Spleen (tissue), 13 donors: Measurements from ENCODE around the gene CFAP44. TPM values are rescaled to one million over a fixed set of nuclear protein-coding genes. Genes with fewer than 3 reads are reported as not detected.
A peak's percentile ranks its signal among the peaks of the same experiment; 100 is the strongest.

Experiments used
- DNase-seq: peaks from one replicate; pipeline ENCODE4 v3.0.0-alpha.2; 2020
- H3K27ac ChIP-seq, 8 donors: fragments of 200-600 bp; sonication (generic) in 7 of 8; 1 replicate in 4 of 8; 2 replicates in 4 of 8; pipeline versions ENCODE4 v1.5.0 to v1.8.0; 2016 to 2021; ENCODE audit warnings: inconsistent platforms in 4 of 8, mild to moderate bottlenecking in 4 of 8, moderate library complexity in 1 of 8
- H3K27me3 ChIP-seq, 7 donors: fragments of 200-600 bp; sonication (generic) in 6 of 7; replicated peaks in 1 of 7; 1 replicate in 4 of 7; 2 replicates in 3 of 7; pipeline versions ENCODE4 v1.5.0 to v1.8.0; 2016 to 2021; ENCODE audit warnings: inconsistent platforms in 3 of 7, mild to moderate bottlenecking in 1 of 7
- H3K36me3 ChIP-seq, 6 donors: fragments of 200-600 bp; sonication (generic) in 5 of 6; 1 replicate in 4 of 6; 2 replicates in 2 of 6; pipeline versions ENCODE4 v1.5.0 to v1.8.0; 2016 to 2021; ENCODE audit warnings: inconsistent platforms in 2 of 6
- H3K4me1 ChIP-seq, 6 donors: fragments of 200-600 bp; sonication (generic) in 5 of 6; 1 replicate in 3 of 6; 2 replicates in 3 of 6; pipeline versions ENCODE4 v1.5.0 to v1.8.0; 2016 to 2021; ENCODE audit warnings: inconsistent platforms in 3 of 6
- H3K4me3 ChIP-seq, 8 donors: fragments of 200-600 bp; sonication (generic) in 7 of 8; 1 replicate in 4 of 8; 2 replicates in 4 of 8; pipeline versions ENCODE4 v1.5.0 to v1.8.0; 2016 to 2021; ENCODE audit warnings: inconsistent platforms in 4 of 8, mild to moderate bottlenecking in 4 of 8, moderate library complexity in 2 of 8
- H3K9me3 ChIP-seq, 8 donors: fragments of 200-600 bp; sonication (generic) in 7 of 8; 1 replicate in 4 of 8; 2 replicates in 4 of 8; pipeline versions ENCODE4 v1.5.0 to v1.8.0; 2016 to 2021; ENCODE audit warnings: inconsistent platforms in 4 of 8
- POLR2A ChIP-seq, 3 donors: fragments of 450-650 bp; IDR thresholded peaks; one replicate each; pipeline ENCODE4 v1.5.1; 2017; ENCODE audit warnings: antibody characterized with exemption in 3 of 3, mild to moderate bottlenecking in 1 of 3
- POLR2AphosphoS5 ChIP-seq, 3 donors: sonication (generic); formaldehyde crosslinking; IDR thresholded peaks; one replicate each; pipeline ENCODE4 v1.5.1; 2017; ENCODE audit warnings: antibody characterized with exemption in 3 of 3
- WGBS, 5 donors: extraction: QIAGEN DNeasy Blood & Tissue Kit in 3 of 5; methylation state at CpG; one replicate each; pipeline versions ENCODE4 v1.1.5 to v1.1.7; 2013 to 2018; 5-methylcytosine and 5-hydroxymethylcytosine counted together
- intact Hi-C: fragments of 100-400 bp; cut with DNase I; formaldehyde crosslinking; loops from one replicate; pipeline ENCODE4 v1.15.0; 2023; ENCODE audit warnings: low total_unique reads
- long read RNA-seq, 2 donors: transcript quantifications; one replicate each; lab custom pipeline, GENCODE V29; 2026
- polyA plus RNA-seq, 3 donors: library from polyadenylated mRNA; stranded (reverse); fragments of 200-250 nt; gene quantifications; one replicate each; pipeline ENCODE4 v1.2.1, GENCODE V29; 2013
- total RNA-seq, 7 donors: library from RNA; depleted of rRNA in 3 of 7; stranded (reverse); fragments of >200 nt in 3 of 7; fragmentation: NEBNext Ultra II Directional in 4 of 7; extraction: Animal tissue kit (Norgen Biotek cat#: 25700) in 4 of 7; gene quantifications; one replicate each; pipeline versions ENCODE4 v1.1.0 to v1.2.1, GENCODE V29; 2016 to 2021
- TF ChIP-seq, protein P1 (sequence below), 11 experiments: fragments of 200-600 bp in 7 of 11; fragments of 450-650 bp in 4 of 11; sonication (generic) in 4 of 11; IDR thresholded peaks in 8 of 11; conservative IDR thresholded peaks in 3 of 11; 1 replicate in 7 of 11; 2 replicates in 4 of 11; pipeline versions ENCODE4 v1.4.0 to v1.8.0; 2016 to 2021; ENCODE audit warnings: antibody characterized with exemption in 11 of 11, inconsistent platforms in 4 of 11, mild to moderate bottlenecking in 1 of 11
- donor health status: healthy with polysubstance abuse.
- donor health status: DM: no; HTN: no; CAD: no; lungs with moderate emphysema.
- donor health status: DM: no; HTN: no; CAD: no.
- donor health status: Bipolar disorder and iron deficiency.
- donor health status: healthy.
- donor health status: DM: no; HTN: no; CAD: no.
- donor health status: DM: yes; HTN: yes; CAD: no.

CFAP44 gene, protein sequence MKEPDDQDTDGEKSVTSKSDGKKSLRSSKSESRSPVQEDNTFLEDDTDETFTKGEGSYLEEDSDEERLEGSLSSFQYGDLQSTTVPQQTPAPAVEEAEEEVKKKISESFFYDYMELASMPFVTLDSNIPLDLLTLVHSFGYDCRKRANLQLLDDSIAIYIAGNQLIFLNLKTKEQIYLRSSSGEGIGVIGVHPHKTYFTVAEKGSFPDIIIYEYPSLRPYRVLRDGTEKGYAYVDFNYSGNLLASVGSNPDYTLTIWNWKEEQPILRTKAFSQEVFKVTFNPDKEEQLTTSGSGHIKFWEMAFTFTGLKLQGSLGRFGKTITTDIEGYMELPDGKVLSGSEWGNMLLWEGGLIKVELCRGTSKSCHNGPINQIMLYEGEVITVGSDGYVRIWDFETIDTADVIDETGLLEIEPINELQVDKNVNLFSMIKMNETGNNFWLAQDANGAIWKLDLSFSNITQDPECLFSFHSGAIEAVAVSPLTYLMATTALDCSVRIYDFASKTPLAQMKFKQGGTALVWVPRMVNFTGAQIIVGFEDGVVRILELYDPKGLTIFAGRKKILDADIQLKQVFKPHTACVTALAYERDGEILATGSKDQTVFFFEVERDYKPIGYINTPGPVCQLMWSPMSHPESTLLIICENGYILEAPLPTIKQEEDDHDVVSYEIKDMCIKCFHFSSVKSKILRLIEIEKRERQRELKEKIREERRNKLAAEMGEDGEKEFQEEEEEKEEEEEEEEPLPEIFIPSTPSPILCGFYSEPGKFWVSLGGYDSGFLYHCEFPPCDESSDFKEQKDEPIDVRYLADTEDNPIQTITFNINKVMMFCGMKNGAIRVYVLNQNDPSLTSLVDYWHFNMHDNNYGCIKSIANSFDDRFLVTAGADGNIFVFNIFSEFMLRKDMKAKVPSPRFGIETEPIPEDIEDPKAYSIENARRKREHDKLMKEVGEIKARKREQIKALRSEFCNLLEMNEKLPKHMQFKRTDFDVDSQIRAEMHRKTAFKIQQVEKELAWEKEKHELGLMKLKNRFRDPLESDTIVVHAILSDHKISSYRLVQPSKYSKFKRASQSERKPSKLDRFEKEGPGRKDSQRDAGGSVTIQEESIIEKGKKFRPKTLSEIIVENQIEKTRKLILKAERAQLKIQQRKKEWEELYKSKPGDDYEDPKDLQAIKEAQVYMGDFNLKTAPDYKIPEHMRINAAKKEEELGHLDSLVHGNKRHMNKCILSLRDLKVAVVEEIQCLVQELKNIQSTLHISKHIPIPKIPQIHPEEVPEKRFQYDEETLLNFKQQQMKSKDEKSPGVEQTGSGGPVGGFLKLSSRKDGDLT (N-terminal part only)
- total RNA-seq (10 to 100 TPM in 3 of 7 donors, 1 to 10 TPM in 4; 3.8 to 19.6 (median 9.3) TPM), polyA plus RNA-seq (1 to 10 TPM; 4.2 to 6.1 (median 4.8) TPM)
- long read RNA-seq, donor 1: 0 reads
- long read RNA-seq, donor 2: 0 reads

DNA sequence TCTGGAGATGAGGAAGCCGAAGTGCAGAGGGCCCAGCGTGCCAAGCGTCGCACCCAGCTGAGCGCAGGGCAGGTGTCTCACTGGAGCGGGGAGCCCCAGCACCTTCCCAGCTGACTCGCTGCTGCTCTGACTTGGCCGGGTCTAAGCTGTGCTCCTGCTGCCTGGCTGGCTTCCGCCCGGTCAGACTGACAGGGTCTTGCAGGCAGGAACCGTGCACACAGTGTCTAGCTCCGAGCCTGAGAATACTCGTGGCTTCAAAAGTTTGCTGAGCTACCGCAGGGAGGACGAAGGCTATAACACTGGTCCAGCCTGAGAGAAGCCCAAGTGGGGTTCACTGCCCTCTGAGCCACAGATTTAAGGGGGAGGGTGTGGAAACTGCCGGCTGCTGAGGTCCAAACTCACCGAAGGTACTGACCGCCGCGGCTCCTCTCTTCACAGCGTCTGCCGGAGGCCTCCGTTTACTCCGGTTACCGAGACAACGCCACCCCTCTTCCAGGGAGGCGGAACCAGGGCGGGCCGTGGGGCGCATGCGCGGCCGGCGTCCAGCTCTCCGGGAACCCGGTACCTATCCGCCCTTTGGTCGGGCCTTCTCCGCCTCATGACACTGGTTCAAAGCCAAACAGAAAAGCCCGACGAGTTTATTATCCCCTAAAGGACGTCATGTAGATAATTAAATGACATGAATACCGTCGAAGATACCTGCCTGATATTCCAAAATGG lies at the start of gene CFAP44:
Gene CFAP44 (minus strand): TSS at position 443 of the 720 bp plus-strand sequence. CDS start 7,829 bp downstream, outside the sequence.
- 46 to 80% (median 59%) methylated on average over 19 to 44 of the region's 44 CpGs for WGBS, 5 donors
- Histone ChIP-seq H3K36me3 (peaks cover 0 to 41% (median under 1%) of the 10 kb centered on the region in 6 donors), H3K27ac (no peak within 1 kb of the TSS), H3K4me1 (peaks cover 0 to 4% (median 0%) of the 10 kb centered on the region in 6 donors), H3K4me3 (peak within 1 kb of the TSS in 7 of 8 donors; percentile 12 to 64 (median 23)), H3K27me3 (no peaks in the 10 kb centered on the region), H3K9me3 (no peaks in the 10 kb centered on the region)
- TF ChIP-seq, protein P1, sequence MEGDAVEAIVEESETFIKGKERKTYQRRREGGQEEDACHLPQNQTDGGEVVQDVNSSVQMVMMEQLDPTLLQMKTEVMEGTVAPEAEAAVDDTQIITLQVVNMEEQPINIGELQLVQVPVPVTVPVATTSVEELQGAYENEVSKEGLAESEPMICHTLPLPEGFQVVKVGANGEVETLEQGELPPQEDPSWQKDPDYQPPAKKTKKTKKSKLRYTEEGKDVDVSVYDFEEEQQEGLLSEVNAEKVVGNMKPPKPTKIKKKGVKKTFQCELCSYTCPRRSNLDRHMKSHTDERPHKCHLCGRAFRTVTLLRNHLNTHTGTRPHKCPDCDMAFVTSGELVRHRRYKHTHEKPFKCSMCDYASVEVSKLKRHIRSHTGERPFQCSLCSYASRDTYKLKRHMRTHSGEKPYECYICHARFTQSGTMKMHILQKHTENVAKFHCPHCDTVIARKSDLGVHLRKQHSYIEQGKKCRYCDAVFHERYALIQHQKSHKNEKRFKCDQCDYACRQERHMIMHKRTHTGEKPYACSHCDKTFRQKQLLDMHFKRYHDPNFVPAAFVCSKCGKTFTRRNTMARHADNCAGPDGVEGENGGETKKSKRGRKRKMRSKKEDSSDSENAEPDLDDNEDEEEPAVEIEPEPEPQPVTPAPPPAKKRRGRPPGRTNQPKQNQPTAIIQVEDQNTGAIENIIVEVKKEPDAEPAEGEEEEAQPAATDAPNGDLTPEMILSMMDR (IDR thresholded peaks at IDR 0.05 in 8 of 11, conservative IDR thresholded peaks at IDR 0.05 in 3 of 11): no peak
- peak; percentile 18 to 59 (median 59) for TF ChIP-seq POLR2AphosphoS5 (IDR thresholded peaks at IDR 0.05)
- DNase-seq: peak; percentile 86
- intact Hi-C loops: no loop called here

- TF ChIP-seq POLR2AphosphoS5 (IDR thresholded peaks at IDR 0.05) (no peak), POLR2A (IDR thresholded peaks at IDR 0.05) (no peak)
- TF ChIP-seq, protein P1 (IDR thresholded peaks at IDR 0.05 in 8 of 11, conservative IDR thresholded peaks at IDR 0.05 in 3 of 11): no peak
- H3K36me3 ChIP-seq: peaks cover 0 to 39% (median 5%) of the 10 kb centered on the region in 6 donors
- WGBS, 5 donors: 83 to 91% (median 87%) methylated on average over 8 of the region's 8 CpGs
- no peaks in the 10 kb centered on the region for H3K27me3 ChIP-seq
- peaks cover 0 to 9% (median 1%) of the 10 kb centered on the region in 8 donors for H3K9me3 ChIP-seq
- no peak for DNase-seq
- H3K4me1 ChIP-seq: no peaks in the 10 kb centered on the region
- H3K27ac ChIP-seq: peak overlapping the region in 2 of 8 donors; percentile 16 to 26
- no peak overlapping the region for H3K4me3 ChIP-seq
- intact Hi-C loops: no loop called here
These were observed 43.9 kb upstream of the CFAP44 start for GRCh38 chr3:113485161-113485609.

DNA sequence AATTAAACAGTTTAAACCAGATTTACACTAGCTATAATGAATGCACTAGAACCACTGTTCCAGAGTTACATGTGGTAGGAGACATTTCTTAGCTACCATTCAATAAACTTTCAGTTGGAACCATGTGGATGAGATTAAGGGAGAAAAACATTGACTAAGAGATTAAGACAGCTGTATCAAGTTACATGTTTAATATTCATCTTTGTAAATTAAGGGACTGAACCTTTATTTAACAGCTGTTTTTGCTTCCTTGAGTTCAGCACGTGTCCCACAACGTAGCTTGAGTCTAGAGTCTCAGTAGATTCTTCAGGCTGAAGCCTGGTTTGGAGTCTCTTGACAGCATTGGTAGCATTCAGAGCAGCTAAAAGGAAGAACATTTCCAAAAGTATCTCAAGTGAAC lies 27.2 kb upstream of the CFAP44 start:
- no peaks in the 10 kb centered on the region for H3K4me1 ChIP-seq
- H3K4me3 ChIP-seq: no peak overlapping the region
- TF ChIP-seq POLR2AphosphoS5 (IDR thresholded peaks at IDR 0.05) (no peak), POLR2A (IDR thresholded peaks at IDR 0.05) (no peak)
- TF ChIP-seq, protein P1 (IDR thresholded peaks at IDR 0.05 in 8 of 11, conservative IDR thresholded peaks at IDR 0.05 in 3 of 11): no peak
- no peak for DNase-seq
- H3K27me3 ChIP-seq: no peaks in the 10 kb centered on the region
- 65 to 90% (median 89%) methylated on average over 2 of the region's 2 CpGs for WGBS, 5 donors
- no peaks in the 10 kb centered on the region for H3K9me3 ChIP-seq
- intact Hi-C loops: no loop called here
- peaks cover 0 to 69% (median 24%) of the 10 kb centered on the region in 6 donors for H3K36me3 ChIP-seq
- H3K27ac ChIP-seq: no peak overlapping the region
